Tibial nerve (tissue), 4 donors: ENCODE measurements around the gene TPT1. TPM values are rescaled to one million over a fixed set of nuclear protein-coding genes. Genes with fewer than 3 reads are reported as not detected.
A peak's percentile ranks its signal among the peaks of the same experiment; 100 is the strongest.
"Not testable (repeated sequence)": the region's sequence is repeated elsewhere in the genome, so short reads cannot be mapped to it uniquely, and the experiment has no call there.

ENCODE experiments used
- DNase-seq, 2 donors: peaks; one replicate each; pipeline ENCODE4 v3.0.0-alpha.2; 2019; ENCODE audit warnings: low spot score in 2 of 2
- H3K27ac ChIP-seq, 4 donors: fragments of 200-600 bp; sonication (generic) in 3 of 4; one replicate each; pipeline ENCODE4 v1.5.1; 2017 to 2019; ENCODE audit warnings: mild to moderate bottlenecking in 1 of 4
- H3K27me3 ChIP-seq, 2 donors: fragments of 200-600 bp; sonication (generic) in 1 of 2; one replicate each; pipeline versions ENCODE4 v1.5.1 to v1.6.0; 2017 to 2019
- H3K36me3 ChIP-seq, 3 donors: fragments of 200-600 bp; sonication (generic); one replicate each; pipeline ENCODE4 v1.5.1; 2018 to 2019
- H3K4me1 ChIP-seq, 4 donors: fragments of 200-600 bp; sonication (generic) in 3 of 4; one replicate each; pipeline ENCODE4 v1.5.1; 2017 to 2019
- H3K4me3 ChIP-seq, 4 donors: fragments of 200-600 bp; sonication (generic) in 3 of 4; one replicate each; pipeline ENCODE4 v1.5.1; 2017 to 2019; ENCODE audit warnings: mild to moderate bottlenecking in 1 of 4, moderate library complexity in 1 of 4
- H3K9me3 ChIP-seq, 4 donors: fragments of 200-600 bp; sonication (generic) in 3 of 4; one replicate each; pipeline ENCODE4 v1.5.1; 2017 to 2019
- EP300 ChIP-seq, 2 donors: sonication (generic); formaldehyde crosslinking; IDR thresholded peaks; one replicate each; pipeline ENCODE4 v1.6.1; 2017; ENCODE audit warnings: antibody characterized with exemption in 2 of 2, mild to moderate bottlenecking in 1 of 2
- POLR2A ChIP-seq, 2 donors: fragments of 450-650 bp; IDR thresholded peaks; one replicate each; pipeline ENCODE4 v1.6.1; 2017; ENCODE audit warnings: antibody characterized with exemption in 2 of 2, mild to moderate bottlenecking in 2 of 2, moderate library complexity in 2 of 2
- WGBS, 2 donors: methylation state at CpG; one replicate each; pipeline ENCODE4 v1.1.5; 2018; 5-methylcytosine and 5-hydroxymethylcytosine counted together
- total RNA-seq, 4 donors: library from RNA; depleted of rRNA; stranded (reverse); fragments of >200 nt; gene quantifications; one replicate each; pipeline ENCODE4 v1.1.0, GENCODE V29; 2016
- TF ChIP-seq, protein P1 (sequence below), 5 experiments: fragments of 200-600 bp in 3 of 5; fragments of 450-650 bp in 2 of 5; sonication (generic) in 3 of 5; IDR thresholded peaks; one replicate each; pipeline ENCODE4 v1.5.1; 2016 to 2019; ENCODE audit warnings: antibody characterized with exemption in 5 of 5, mild to moderate bottlenecking in 3 of 5, moderate library complexity in 2 of 5

The TPT1 gene
- total RNA-seq, 4 donors from 2014 or later = 1,952 to 3,130 (median 2,235) TPM

DNA sequence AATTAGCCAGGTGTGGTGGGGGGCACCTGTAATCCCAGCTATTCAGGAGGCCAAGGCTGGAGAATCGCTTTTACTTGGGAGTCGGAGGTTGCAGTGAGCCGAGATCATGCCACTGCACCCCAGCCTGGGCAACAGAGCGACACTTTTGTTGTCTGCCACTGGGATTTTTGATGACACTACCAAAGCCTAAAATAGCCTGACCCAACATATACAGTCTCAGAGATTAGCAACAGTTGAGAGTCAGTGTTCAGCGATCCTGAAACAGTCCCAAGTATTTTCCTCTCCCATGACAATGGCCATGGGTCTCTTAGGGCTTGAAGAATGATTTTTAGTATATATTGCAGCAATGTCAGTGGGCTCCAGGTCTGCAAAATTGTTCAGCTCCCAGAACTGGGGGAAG, 44.3 kb upstream of the TPT1 start:
- Histone ChIP-seq H3K4me3 (no peak overlapping the region), H3K9me3 (no peaks in the 10 kb centered on the region), H3K36me3 (peaks cover 0 to 48% (median 0%) of the 10 kb centered on the region in 3 donors), H3K27ac (no peak overlapping the region), H3K27me3 (no peaks in the 10 kb centered on the region), H3K4me1 (peaks cover 0 to 6% (median 2%) of the 10 kb centered on the region in 4 donors)
- 88 to 95% methylated on average over 5 of the region's 5 CpGs for WGBS, 2 donors
- no peak for DNase-seq
- TF ChIP-seq, protein P1, sequence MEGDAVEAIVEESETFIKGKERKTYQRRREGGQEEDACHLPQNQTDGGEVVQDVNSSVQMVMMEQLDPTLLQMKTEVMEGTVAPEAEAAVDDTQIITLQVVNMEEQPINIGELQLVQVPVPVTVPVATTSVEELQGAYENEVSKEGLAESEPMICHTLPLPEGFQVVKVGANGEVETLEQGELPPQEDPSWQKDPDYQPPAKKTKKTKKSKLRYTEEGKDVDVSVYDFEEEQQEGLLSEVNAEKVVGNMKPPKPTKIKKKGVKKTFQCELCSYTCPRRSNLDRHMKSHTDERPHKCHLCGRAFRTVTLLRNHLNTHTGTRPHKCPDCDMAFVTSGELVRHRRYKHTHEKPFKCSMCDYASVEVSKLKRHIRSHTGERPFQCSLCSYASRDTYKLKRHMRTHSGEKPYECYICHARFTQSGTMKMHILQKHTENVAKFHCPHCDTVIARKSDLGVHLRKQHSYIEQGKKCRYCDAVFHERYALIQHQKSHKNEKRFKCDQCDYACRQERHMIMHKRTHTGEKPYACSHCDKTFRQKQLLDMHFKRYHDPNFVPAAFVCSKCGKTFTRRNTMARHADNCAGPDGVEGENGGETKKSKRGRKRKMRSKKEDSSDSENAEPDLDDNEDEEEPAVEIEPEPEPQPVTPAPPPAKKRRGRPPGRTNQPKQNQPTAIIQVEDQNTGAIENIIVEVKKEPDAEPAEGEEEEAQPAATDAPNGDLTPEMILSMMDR (IDR thresholded peaks at IDR 0.05) = no peak
- TF ChIP-seq EP300 (IDR thresholded peaks at IDR 0.05) = no peak
- no peak for TF ChIP-seq POLR2A (IDR thresholded peaks at IDR 0.05)

DNA sequence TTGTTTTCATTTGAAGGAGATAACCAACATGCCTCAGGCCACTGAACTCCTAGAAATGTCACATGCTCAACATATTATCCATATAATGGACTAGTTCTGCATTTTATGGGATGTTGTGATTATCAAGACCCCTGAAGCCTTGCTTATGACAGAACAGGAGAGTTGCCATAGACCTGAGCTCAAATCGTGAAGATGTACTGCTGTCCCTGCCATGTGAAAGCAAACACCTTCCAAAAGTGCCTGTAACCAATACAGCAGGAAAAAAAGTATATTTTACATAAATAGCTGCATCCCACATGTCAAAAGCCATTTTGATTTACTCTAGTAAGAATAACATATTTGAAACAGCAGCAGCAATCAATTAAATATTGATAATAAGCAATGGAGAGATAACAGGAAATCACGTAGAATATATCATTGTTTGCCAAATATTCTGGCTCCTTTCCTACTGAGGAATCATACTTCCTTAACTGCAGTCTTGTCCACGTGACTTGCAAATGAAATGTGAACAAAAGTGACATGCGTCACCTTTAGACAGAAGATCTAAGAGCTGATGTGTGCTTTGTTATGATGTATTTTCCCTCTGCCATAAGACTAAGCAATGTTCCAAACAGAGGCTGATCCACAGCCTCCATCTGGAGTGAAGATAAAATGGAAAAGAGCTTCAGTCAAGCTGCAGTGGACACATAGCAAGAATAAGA, 43.6 kb upstream of the TPT1 start:
- no peaks in the 10 kb centered on the region for H3K9me3 ChIP-seq
- no peak for DNase-seq
- H3K27ac ChIP-seq = no peak overlapping the region
- peaks cover 0 to 6% (median 2%) of the 10 kb centered on the region in 4 donors for H3K4me1 ChIP-seq
- 83 to 84% methylated on average over 4 of the region's 4 CpGs for WGBS, 2 donors
- no peaks in the 10 kb centered on the region for H3K27me3 ChIP-seq
- H3K4me3 ChIP-seq = no peak overlapping the region
- TF ChIP-seq POLR2A (IDR thresholded peaks at IDR 0.05) (no peak), EP300 (IDR thresholded peaks at IDR 0.05) (no peak)
- TF ChIP-seq, protein P1 (IDR thresholded peaks at IDR 0.05) = no peak
- H3K36me3 ChIP-seq = peaks cover 0 to 48% (median 0%) of the 10 kb centered on the region in 3 donors

DNA sequence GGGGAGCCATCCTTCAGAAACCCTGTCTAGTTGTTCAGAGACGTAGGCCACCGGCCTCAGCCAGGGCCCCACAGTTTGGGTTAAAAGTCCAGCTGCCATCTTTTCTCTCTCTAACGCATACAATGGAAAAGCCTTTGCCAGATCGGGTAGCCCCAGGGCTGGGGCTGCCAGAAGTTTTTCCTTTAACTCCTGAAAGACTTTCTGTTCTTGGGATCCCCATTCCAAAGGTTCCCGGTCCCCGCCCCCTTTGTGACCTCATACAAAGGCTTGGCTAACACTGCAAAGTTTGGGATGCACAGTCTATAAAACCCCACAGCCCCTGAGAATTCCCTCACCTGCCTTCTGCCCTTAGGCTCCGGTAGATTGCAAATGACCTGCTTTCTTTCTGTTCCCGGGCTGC, 41.8 kb upstream of the TPT1 start:
- not testable (repeated sequence) for H3K4me1 ChIP-seq, H3K4me3 ChIP-seq, H3K9me3 ChIP-seq, DNase-seq, H3K27me3 ChIP-seq
- Histone ChIP-seq H3K27ac (peak overlapping the region in 1 of 4 donors; percentile 84), H3K36me3 (peaks cover 0 to 42% (median 0%) of the 10 kb centered on the region in 3 donors)
- WGBS, 2 donors = 57 to 64% methylated on average over 5 to 8 of the region's 8 CpGs

DNA sequence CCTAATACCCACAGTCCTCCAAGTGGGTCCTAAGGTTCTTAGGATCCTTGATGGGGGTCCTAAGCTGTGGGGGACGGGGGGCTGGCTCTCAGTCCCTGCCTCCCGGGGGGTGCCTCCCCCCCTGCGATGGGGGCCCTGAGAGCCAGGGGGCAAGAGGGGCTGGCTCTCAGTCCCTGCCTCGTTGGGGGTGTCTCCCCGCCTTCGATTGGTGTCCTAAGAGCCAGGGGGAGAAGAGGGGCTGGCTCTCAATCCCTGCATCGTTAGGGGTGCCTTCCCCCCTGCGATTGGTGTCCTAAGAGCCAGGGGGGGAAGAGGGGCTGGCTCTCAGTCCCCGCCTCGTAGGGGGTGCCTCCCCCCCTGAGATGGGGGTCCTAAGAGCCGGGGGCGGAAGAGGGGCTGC, 40.2 kb upstream of the TPT1 start:
- Histone ChIP-seq H3K4me1 (peaks cover 0 to 6% (median 2%) of the 10 kb centered on the region in 4 donors), H3K9me3 (no peaks in the 10 kb centered on the region), H3K36me3 (peaks cover 0 to 26% (median 0%) of the 10 kb centered on the region in 3 donors), H3K27ac (peak overlapping the region in 2 of 4 donors; percentile 29 to 84), H3K27me3 (no peaks in the 10 kb centered on the region), H3K4me3 (no peak overlapping the region)
- 30% methylated on average over 7 of the region's 12 CpGs; no CpG with 5 or more reads in 1 of the 2 donors for WGBS, 2 donors
- TF ChIP-seq EP300 (IDR thresholded peaks at IDR 0.05) (no peak), POLR2A (IDR thresholded peaks at IDR 0.05) (no peak)
- TF ChIP-seq, protein P1 (IDR thresholded peaks at IDR 0.05) = no peak
- no peak for DNase-seq

DNA sequence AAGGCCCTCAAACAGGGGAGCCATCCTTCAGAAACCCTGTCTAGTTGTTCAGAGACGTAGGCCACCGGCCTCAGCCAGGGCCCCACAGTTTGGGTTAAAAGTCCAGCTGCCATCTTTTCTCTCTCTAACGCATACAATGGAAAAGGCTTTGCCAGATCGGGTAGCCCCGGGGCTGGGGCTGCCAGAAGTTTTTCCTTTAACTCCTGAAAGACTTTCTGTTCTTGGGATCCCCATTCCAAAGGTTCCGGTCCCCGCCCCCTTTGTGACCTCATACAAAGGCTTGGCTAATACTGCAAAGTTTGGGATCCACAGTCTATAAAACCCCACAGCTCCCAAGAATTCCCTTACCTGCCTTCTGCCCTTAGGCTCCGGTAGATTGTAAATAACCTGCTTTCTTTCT, 39.7 kb upstream of the TPT1 start:
- not testable (repeated sequence) for H3K4me1 ChIP-seq

DNA sequence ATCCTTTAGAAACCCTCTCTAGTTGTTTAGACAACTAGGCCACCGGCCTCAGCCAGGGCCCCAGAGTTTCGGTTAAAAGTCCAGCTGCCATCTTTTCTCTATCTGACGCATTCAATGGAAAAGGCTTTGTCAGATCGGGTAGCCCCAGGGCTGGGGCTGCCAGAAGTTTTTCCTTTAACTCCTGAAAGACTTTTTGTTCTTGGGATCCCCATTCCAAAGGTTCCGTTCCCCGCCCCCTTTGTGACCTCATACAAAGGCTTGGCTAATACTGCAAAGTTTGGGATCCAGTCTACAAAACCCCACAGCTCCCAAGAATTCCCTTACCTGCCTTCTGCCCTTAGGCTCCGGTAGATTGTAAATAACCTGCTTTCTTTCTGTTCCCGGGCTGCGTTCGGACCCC, 38.5 kb upstream of the TPT1 start:
- peaks cover 0 to 15% (median 0%) of the 10 kb centered on the region in 3 donors for H3K36me3 ChIP-seq
- H3K27me3 ChIP-seq, H3K4me3 ChIP-seq, H3K4me1 ChIP-seq, H3K9me3 ChIP-seq, DNase-seq: not testable (repeated sequence)
- 47 to 52% methylated on average over 10 of the region's 10 CpGs for WGBS, 2 donors
- H3K27ac ChIP-seq = peak overlapping the region in 1 of 4 donors; percentile 67

More for the DNA sequence above, 39.7 kb upstream of the TPT1 start:
- not testable (repeated sequence) for DNase-seq, H3K9me3 ChIP-seq, H3K4me3 ChIP-seq, H3K27me3 ChIP-seq
- H3K27ac ChIP-seq = peak overlapping the region in 2 of 4 donors; percentile 29 to 84
- H3K36me3 ChIP-seq = peaks cover 0 to 21% (median 0%) of the 10 kb centered on the region in 3 donors
- 41 to 69% methylated on average over 6 of the region's 8 CpGs for WGBS, 2 donors

DNA sequence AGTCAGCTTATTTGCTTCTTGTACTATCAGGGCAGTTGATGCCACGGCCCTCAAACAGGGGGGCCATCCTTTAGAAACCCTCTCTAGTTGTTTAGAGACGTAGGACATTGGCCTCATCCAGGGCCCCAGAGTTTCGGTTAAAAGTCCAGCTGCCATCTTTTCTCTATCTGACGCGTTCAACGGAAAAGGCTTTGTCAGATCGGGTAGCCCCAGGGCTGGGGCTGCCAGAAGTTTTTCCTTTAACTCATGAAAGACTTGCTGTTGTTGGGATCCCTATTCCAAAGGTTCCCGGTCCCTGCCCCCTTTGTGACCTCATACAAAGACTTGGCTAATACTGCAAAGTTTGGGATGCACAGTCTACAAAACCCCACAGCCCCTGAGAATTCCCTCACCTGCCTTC, 37.8 kb upstream of the TPT1 start:
- not testable (repeated sequence) for H3K36me3 ChIP-seq, DNase-seq, H3K27me3 ChIP-seq, H3K4me1 ChIP-seq, H3K9me3 ChIP-seq
- peak overlapping the region in 1 of 4 donors; percentile 67 for H3K27ac ChIP-seq
- 52 to 61% methylated on average over 8 of the region's 8 CpGs for WGBS, 2 donors
- H3K4me3 ChIP-seq = peak overlapping the region in 1 of 4 donors; percentile 22

DNA sequence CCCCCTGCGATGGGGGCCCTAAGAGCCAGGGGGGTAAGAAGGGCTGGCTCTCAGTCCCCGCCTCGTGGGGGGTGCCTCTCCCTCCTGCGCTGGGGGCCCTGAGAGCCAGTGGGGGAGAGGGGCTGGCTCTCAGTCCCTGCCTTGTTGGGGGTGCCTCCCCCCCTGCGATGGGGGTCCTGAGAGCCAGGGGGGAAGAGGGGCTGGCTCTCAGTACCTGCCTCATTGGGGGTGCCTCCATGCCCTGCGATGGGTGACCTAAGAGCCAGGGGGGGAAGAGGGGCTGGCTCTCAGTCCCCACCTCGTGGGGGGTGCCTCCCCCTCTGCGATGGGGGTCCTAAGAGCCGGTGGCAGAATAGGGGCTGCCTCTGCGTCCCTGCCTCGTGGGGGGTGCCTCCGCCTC, 36.3 kb upstream of the TPT1 start:
- WGBS, 2 donors = 53% methylated on average over 3 of the region's 12 CpGs; no CpG with 5 or more reads in 1 of the 2 donors
- DNase-seq = not testable (repeated sequence)

DNA sequence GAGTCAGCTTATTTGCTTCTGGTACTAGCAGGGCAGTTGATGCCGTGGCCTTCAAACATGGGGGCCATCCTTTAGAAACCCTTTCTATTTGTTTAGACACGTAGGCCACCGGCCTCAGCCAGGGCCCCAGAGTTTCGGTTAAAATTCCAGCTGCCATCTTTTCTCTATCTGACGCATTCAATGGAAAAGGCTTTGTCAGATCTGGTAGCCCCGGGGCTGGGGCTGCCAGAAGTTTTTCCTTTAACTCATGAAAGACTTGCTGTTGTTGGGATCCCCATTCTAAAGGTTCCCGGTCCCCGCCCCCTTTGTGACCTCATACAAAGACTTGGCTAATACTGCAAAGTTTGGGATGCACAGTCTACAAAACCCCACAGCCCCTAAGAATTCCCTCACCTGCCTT, 35.7 kb upstream of the TPT1 start:
- DNase-seq = not testable (repeated sequence)

More for the DNA sequence above, 36.3 kb upstream of the TPT1 start:
- H3K9me3 ChIP-seq, H3K27me3 ChIP-seq, H3K4me3 ChIP-seq, H3K4me1 ChIP-seq: not testable (repeated sequence)
- Histone ChIP-seq H3K27ac (peak overlapping the region in 1 of 4 donors; percentile 62), H3K36me3 (peaks cover 0 to 11% (median 0%) of the 10 kb centered on the region in 3 donors)

More for the DNA sequence above, 35.7 kb upstream of the TPT1 start:
- not testable (repeated sequence) for H3K27me3 ChIP-seq, H3K4me1 ChIP-seq, H3K4me3 ChIP-seq, H3K27ac ChIP-seq, H3K9me3 ChIP-seq
- peaks cover 0 to 15% (median 0%) of the 10 kb centered on the region in 3 donors for H3K36me3 ChIP-seq
- 42 to 65% methylated on average over 8 of the region's 8 CpGs for WGBS, 2 donors
